GM18861 (cell line): ENCODE data around the gene MASP2.
A peak's percentile ranks its signal among the peaks of the same experiment; 100 is the strongest.
"Not testable (repeated sequence)": the region's sequence is repeated elsewhere in the genome, so short reads cannot be mapped to it uniquely, and the experiment has no call there.

Source experiments
- ATAC-seq: cut with Tn5 transposase; IDR thresholded peaks from one replicate; pipeline ENCODE4 v1.9.1; 2021; ENCODE audit not compliant: unreplicated experiment

MASP2 gene

DNA sequence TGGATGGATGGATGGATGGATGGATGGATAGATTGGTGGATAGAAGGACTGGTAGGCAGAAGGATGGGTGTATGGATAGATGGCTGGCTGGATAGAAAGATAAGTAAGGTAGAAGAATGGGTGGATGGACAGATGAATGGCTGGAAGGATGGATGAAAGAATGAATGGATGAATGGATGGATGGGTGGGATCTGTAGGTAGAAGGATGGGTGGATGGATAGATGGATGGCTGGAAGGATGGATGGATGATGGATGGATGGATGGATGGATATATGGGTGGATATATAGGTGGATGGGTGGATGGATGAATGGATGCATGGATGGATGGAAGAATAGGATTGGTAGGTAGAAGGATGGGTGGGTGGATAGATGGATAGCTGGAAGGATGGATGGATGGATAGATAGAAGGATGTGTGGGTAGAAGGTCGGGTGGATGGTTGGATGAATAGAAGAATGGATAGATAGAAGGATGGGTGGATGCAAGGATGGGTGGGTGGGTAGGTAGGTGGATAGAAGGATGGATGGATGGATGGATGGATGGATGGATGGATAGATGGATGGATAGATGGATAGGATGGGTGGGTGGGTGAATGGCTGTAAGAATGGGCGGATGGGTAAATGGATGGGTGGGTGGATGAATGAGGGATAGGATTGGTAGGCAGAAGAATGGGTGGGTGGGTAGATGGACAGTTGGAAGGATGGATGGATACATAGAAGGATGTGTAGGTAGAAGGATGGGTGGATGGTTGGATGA, 7.5 kb downstream of the MASP2 start:
- no peak for ATAC-seq

DNA sequence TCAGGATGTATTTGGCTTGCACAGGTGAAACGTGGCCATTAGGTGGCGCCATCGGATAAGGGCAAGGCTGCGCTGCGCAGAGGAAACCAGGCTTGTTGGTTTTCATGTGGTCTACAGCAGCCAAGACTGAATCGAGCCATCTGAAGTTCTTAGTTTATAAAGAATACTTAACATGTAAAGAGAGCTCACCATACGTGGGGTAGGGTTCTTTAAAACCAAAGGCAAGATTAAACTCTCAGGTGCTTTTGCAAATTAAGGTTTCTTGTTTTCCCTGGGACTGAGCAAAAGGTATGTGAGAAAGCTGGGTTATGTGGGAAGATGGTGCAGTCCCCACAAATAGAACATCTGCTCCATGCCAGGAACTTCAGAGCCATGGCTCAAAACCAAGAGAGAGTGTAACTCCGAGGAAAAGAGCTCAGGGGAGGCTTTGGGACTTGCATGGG, 9.3 kb downstream of the MASP2 start:
- ATAC-seq, result no peak

DNA sequence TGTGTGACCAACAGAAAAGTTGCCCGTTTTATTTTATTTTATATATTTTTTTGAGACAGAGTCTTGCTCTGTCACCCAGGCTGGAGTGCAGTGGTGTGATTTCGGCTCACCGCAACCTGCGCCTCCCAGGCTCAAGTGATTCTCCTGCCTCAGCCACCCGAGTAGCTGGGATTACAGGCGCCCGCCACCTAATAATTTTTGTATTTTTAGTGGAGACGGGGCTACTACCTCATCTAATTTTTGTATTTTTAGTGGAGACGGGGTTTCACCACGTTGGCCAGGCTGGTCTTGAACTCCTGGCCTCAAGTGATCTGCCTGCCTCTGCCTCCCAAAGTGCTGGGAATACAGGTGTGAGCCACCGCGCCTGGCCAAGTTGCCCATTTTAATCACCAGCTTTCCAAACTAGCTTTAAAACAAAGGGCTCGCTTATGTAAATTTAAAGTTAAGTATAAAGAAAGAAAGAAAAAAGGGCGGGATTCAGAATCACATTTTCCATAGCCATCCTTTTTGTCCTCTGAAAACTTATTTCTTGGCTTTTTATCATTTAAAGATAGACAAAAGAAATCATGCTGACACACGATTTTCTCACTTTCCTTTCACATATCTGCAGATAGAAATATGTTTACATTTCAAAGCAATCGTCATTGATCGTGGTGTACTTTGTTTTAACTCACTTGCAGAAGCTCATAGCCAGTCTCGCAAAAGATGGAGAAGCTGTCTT, 9.9 kb downstream of the MASP2 start:
- ATAC-seq, result not testable (repeated sequence)

DNA sequence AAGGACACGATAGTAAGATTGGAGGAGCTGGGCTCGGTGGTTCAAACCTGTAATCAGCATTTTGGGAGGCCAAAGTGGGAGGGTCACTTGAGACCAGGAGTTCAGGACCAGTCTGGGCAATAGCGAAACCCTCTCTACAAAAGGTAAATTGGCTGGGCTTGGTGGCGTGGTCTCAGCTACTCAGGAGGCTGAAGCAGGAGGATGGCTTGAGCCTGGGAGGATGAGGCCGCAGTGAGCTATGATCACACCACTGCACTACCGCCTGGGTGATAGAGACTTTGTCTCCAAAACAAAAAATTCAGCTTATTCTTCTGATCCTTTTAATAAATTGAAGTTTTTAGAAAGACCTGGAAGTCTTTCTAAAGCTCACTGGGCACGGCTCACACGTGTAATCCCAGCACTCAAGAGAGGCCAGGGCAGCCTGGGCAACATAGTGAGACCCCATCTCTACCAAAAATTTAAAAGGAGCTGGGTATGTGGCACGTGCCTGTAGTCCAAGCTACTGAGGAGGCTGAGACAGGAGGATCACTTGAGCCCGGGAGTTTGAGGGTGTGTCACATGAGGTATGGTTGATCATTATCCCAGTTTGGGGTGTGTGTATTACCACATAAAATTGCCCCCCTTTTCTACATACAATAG, 15.3 kb downstream of the MASP2 start:
- no peak for ATAC-seq

DNA sequence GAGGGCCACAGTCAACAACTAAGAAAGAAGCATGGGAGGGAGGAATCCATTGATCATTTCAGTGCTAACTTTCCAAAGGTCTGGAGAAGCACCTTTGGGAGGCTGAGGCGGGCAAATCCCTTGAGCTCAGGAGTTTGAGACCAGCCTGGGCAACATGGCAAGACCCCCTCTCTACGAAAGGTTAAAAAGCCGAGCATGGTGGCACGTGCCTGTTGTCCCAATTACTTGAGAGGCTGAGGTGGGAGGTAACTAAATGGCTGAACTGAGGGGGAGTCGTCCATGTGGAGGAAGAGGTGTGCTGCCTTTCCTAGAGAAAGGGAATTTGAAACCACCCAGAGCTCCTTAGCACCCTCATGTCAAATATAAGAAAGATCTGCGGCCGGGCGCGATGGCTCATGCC, 16.2 kb downstream of the MASP2 start:
- no peak for ATAC-seq

DNA sequence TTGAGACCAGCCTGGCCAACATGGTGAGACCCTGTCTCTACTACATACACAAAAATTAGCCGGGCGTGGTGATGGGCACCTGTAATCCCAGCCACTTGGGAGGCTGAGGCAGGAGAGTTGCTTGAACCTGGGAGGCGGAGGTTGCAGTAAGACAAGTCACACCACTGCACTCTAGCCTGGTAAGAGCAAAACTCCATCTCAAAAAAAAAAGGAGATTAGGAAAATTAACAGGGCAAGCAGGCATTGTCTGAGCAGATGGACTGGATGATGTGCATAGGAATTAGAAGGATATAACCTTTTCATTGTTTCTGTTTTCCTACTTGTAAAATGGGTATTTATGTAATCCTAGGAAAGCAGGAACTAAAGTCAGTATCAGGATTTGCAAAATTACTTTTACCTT, 19.0 kb downstream of the MASP2 start:
- no peak for ATAC-seq

DNA sequence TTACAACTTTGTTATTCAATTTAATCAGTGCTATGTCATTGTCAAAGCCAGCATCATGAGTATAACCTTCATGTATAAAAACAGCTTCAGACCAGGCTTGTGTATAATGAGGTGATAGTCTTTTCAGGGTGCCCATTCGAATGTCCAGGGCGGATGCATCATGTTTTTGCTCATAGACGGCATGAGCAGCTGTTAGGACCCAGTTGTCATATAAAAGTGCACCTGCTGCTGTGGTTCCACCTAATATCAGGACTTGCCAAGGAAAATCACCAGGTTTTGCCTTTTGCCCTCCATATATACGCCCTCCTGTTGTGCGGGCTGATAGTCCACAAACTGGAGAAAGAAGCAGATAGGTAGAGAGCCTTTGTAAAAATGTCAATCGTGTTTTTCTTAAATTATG, 19.7 kb downstream of the MASP2 start:
- no peak for ATAC-seq

DNA sequence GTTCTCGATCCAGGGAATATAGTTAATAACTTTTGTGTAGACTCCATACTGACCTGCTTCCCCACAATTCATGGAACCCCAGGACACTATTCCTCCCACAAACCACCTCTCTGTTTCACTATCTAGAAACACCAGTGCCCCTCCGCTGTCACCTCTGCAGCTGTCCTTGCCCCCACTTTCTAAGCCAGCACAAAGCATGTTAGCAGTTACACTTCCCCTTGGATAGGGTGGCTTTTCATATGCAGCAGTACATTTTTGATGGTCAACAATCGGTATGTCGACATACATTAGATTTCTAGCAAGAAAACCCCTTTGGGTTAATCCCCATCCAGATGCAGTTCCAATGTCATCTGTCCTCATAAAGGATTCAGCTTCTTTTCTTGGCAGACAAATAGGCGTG, 20.1 kb downstream of the MASP2 start:
- ATAC-seq, result no peak

DNA sequence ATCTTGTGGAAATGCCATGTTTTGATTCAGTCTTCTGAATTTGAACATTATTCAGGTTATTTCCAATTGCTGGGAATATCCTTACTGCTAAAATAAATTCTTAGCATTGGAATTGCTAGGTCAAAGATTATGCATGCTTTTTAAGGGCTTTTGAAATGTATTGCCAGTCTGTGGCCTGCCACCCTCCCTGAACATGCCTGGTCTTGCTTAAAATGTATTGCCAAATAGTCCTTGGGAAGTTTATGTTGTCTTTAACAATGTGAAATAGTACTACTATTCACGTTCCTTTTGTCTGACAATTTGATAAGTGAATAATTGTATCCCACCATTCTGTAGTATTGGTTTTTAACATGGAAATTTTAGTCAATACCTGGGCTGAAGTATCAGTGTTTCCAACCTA, 21.0 kb downstream of the MASP2 start:
- ATAC-seq, result no peak

DNA sequence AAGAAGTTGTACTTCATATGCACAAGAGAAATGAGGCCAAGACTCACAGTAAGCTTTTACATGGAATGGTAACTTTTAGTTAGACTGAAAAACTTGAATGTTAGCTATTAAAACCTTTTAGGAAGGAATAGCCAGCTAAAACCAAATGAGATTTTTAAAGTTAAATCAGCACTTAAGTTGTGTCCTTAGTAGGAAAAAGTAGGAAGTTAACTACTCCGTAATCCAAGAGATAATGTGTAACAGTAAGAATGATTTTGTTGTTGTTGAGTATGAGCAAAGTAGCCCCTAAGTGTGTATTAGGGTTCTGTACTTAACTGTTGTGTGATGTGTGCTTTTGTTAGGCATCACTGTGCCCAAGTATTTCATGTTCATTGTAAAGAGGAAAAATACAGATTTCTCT, 21.4 kb downstream of the MASP2 start:
- ATAC-seq, result no peak

DNA sequence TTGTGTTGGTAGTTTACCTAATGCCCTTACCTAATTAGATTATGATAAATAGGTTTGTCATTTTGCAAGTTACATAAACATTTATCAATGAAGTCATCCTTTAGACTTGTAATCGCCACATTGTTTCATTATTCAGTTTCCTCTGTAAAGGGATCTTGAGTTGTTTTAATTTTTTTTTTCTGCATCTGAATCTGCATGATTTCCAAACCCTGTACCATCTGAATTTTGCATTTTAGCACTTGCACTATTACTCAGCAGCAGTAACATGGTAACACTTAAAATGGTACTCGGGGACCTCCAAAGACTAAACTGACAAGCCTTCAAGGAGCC, 22.2 kb downstream of the MASP2 start:
- ATAC-seq, result no peak

DNA sequence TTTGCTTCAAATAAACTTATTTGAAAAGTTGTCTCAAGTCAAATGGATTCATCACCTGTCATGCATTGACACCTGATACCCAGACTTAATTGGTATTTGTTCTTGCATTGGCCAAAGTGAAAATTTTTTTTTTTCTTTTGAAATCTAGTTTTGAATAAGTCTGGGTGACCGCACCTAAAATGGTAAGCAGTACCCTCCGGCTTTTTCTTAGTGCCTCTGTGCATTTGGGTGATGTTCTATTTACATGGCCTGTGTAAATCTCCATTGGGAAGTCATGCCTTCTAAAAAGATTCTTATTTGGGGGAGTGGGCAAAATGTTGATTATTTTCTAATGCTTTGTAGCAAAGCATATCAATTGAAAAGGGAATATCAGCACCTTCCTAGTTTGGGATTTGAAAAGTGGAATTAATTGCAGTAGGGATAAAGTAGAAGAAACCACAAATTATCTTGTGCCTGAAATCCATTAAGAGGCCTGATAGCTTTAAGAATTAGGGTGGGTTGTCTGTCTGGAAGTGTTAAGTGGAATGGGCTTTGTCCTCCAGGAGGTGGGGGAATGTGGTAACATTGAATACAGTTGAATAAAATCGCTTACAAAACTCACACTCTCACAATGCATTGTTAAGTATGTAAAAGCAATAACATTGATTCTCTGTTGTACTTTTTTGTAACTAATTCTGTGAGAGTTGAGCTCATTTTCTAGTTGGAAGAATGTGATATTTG, 22.7 kb downstream of the MASP2 start:
- ATAC-seq, result no peak

DNA sequence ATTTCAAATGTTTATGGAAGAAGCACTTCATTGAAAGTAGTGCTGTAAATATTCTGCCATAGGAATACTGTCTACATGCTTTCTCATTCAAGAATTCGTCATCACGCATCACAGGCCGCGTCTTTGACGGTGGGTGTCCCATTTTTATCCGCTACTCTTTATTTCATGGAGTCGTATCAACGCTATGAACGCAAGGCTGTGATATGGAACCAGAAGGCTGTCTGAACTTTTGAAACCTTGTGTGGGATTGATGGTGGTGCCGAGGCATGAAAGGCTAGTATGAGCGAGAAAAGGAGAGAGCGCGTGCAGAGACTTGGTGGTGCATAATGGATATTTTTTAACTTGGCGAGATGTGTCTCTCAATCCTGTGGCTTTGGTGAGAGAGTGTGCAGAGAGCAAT, 23.8 kb downstream of the MASP2 start:
- no peak for ATAC-seq

DNA sequence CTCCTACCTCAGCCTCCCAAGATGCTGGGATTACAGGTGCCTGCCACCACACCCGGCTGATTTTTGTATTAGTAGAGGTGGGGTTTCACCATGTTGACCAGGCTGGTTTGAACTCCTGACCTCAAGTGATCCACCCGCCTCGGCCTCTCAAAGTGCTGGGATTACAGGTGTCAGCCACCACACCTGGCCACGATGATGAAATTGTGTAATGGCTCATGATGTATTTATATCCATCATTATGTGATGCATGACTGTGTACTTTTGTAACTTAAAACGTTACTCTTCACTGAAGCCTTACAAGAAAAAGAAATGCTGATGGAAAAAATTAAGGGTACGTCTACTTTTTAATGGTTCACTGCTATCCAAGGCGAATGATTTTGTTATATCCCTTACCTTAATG, 27.1 kb downstream of the MASP2 start:
- no peak for ATAC-seq

DNA sequence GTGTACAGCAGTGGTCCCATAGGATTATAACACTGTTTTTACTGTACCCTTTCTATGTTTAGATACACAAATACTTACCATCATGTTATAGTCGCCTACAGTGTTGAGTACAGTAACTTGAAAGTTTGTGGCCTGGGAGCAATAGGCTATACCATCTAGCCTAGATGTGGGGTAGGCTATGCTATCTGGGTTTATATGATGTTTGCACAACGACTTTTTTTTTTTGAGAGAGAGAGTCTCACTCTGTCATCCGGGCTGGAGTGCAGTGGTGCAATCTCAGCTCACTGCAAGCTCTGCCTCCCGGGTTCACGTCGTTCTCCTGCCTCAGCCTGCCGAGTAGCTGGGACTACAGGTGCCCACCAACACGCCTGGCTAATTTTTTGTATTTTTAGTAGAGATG, 27.7 kb downstream of the MASP2 start:
- ATAC-seq, result not testable (repeated sequence)

DNA sequence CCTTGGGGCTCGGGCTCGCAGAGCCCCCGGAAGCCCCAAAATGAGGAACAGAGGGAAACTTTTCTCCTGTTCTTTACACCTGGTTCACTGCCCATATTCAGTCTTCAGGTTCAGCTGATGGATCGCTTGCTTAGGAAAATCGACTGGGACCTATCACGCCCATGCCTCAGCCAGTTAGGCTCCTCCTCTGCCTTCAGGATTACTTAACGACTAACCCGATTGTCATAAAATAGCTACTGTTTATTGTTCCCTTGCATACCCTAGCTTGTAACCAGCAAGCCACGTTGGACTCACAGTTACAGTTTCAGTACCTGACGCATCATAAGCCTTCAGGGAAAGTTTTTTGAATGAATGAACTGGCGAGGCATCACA, 33.9 kb downstream of the MASP2 start:
- no peak for ATAC-seq

DNA sequence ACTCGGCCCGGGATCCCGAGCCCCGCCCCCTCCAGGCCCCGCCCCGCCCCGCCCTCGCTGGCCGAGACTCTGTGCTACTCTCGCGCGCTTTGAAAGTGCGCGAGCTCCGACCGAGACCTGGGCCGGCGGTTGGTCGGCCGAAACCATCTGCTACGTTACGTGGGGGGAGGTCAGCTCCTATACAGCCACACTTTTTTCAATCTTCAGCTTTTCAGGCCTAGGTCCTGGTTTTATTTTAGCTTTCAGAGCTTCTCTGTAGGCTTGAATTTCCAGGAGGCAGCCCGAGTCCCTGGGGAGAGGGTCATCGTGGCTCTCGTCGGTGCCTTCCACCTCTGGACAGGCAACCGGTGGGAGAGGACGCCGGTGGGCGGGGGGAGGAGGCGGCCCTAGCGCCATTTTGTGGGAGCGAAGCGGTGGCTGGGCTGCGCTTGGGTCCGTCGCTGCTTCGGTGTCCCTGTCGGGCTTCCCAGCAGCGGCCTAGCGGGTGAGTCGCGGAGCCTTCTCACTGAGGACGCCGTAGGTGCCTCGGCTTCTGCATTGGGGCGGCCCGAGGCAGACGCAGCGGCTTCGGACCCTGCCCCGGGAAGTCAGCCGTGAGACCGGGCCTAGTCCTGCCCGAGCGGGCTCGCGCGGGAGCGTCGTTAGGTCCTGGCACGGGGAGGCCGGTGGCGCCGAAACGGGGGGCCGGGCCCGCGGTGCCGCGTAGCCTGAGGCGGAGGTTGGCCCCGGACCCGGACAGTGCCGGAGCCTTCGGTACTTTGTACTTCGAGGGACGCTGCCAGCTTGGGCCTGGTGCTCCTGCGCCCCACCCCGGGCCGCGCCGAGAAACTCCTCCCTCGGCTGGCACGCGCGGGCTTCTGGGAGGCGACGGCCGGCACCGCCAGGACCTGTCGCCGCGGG, 34.5 kb downstream of the MASP2 start, which contains the start of gene TARDBP:
TARDBP (plus strand) TSS at position 395 of the 900 bp plus-strand sequence. CDS start 1,074 bp downstream, outside the sequence.
- peak; percentile 80 for ATAC-seq

DNA sequence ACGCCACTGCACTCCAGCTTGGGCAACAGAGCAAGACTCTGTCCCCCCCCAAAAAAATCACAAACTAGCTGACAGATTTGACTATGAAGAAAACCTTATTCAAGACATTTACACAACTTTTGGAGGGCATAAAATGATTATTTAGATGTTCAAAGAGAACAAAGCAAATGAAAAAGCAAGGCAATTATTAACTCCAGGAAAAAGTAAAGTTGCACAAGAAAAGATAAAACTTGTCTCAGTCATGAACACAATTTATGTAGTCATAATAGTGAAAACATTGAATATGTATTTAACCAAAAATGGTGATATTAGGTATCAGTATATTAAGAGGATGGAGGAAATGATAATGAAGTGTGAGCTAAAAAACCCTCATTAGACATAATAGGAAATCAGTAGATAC, 46.5 kb downstream of the MASP2 start:
- no peak for ATAC-seq

DNA sequence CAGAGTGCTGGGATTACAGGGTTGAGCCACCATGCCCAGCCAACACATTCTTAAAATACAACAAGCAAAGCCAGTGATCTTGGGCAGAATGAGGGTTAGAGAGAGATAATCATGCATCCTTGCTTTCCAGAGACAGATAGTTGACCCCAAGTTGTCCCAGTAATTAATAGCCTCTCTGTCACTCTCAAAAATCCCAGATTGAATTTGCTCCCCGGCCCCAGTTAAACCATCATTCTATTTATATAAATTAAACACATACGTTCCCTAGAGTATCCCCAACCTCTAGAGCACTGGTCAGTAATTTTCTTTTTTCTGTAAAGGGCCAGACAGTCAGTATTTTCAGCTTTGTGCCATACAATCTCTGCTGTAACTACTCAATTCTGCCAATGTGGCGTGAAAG, 50.9 kb downstream of the MASP2 start:
- no peak for ATAC-seq

DNA sequence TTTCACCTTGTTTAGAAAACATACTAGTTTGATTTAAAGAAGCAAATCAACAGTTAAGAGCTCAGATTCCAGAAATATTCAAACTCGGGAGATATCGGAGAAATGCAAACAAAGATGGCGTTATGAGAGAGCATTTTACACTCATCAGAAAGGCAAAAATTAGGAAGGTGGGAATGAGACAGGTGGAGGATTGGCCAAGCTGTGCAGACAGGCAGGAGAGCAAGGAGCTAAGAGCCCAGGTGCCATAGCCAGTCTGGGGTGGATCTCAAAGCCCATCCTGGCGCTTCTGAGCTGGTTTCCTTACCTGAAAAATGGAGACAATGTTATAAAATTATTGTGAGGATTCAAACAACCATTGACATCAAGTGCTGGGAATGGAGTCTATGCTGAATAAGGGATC, 54.2 kb downstream of the MASP2 start:
- no peak for ATAC-seq

DNA sequence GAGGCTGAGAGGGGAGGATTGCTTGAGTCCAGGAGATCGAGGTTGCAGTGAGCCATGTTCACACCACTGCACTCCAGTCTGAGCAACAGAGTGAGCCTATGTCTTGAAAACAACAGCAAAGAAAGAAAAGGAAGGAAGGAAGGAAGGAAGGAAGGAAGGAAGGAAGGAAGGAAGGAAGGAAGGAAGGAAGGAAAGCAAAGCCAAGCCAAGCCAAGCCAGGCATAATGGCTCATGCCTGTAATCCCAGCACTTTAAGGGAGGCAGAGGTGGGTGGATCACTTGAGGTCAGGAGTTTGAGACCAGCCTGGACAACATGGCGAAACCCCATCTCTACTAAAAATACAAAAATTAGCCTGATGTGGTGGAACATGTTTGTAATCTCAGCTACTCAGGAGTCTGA, 55.0 kb downstream of the MASP2 start:
- ATAC-seq, result not testable (repeated sequence)
